DOHH2 (cell line): Measurements from ENCODE around the gene ZIC1.

ENCODE experiments used
- EZH2phosphoT487 ChIP-seq: fragments of 200-600 bp; sonication (generic); IDR thresholded peaks from 2 replicates; pipeline ENCODE4 v1.6.1; 2017; ENCODE audit warnings: borderline replicate concordance, mild to moderate bottlenecking, antibody characterized with exemption, low read length, moderate library complexity, mixed read lengths
- TF ChIP-seq, protein P1 (sequence below): fragments of 200-600 bp; sonication (generic); IDR thresholded peaks from one replicate; pipeline ENCODE4 v1.5.1; 2014; ENCODE audit warnings: antibody characterized with exemption, mild to moderate bottlenecking, low read depth, low read length; ENCODE audit not compliant: poor library complexity, severe bottlenecking

GRCh38 chr3:147379651-147380050, 29.5 kb upstream of the ZIC1 start:
- TF ChIP-seq, protein P1, sequence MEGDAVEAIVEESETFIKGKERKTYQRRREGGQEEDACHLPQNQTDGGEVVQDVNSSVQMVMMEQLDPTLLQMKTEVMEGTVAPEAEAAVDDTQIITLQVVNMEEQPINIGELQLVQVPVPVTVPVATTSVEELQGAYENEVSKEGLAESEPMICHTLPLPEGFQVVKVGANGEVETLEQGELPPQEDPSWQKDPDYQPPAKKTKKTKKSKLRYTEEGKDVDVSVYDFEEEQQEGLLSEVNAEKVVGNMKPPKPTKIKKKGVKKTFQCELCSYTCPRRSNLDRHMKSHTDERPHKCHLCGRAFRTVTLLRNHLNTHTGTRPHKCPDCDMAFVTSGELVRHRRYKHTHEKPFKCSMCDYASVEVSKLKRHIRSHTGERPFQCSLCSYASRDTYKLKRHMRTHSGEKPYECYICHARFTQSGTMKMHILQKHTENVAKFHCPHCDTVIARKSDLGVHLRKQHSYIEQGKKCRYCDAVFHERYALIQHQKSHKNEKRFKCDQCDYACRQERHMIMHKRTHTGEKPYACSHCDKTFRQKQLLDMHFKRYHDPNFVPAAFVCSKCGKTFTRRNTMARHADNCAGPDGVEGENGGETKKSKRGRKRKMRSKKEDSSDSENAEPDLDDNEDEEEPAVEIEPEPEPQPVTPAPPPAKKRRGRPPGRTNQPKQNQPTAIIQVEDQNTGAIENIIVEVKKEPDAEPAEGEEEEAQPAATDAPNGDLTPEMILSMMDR, result no peak
- no peak for TF ChIP-seq EZH2phosphoT487
